OCI-LY3 (cell line): ENCODE data around the gene STPG1.
A peak's percentile ranks its signal among the peaks of the same experiment; 100 is the strongest.

Experiments used
- H2AFZ ChIP-seq: fragments of 200-600, 300-600 bp; shearing (Covaris generic); 2 replicates; pipeline ENCODE4 v1.6.0; 2014; ENCODE audit warnings: antibody characterized with exemption, low read depth, low read length
- H3K27ac ChIP-seq: fragments of 200-600, 300-600 bp; sonication (generic); 2 replicates; pipeline ENCODE4 v1.5.1; 2014; ENCODE audit warnings: mild to moderate bottlenecking, low read length, moderate library complexity, mixed read lengths
- H3K27me3 ChIP-seq: fragments of 200-600, 300-600 bp; sonication (generic); 2 replicates; pipeline ENCODE4 v1.6.1; 2014; ENCODE audit warnings: low read depth, low read length, mixed read lengths
- H3K36me3 ChIP-seq: fragments of 200-600, 300-600 bp; sonication (generic); replicated peaks from 2 replicates; pipeline ENCODE3; 2014; ENCODE audit warnings: low read depth, low read length, mixed read lengths
- H3K4me1 ChIP-seq: fragments of 300-600, 200-600 bp; sonication (generic); 2 replicates; pipeline ENCODE4 v1.6.1; 2014; ENCODE audit warnings: low read length, mixed read lengths
- H3K4me2 ChIP-seq: fragments of 200-600, 300-600 bp; sonication (generic); 2 replicates; pipeline ENCODE4 v1.6.1; 2014; ENCODE audit warnings: low read length, mixed read lengths
- H3K4me3 ChIP-seq: fragments of 300-600, 200-600 bp; sonication (generic); 2 replicates; pipeline ENCODE4 v1.5.1; 2014; ENCODE audit warnings: antibody characterized with exemption, mild to moderate bottlenecking, low read length, moderate library complexity
- H3K79me2 ChIP-seq: fragments of 300-600, 200-600 bp; shearing (Covaris generic); 2 replicates; pipeline ENCODE4 v1.6.1; 2014; ENCODE audit warnings: mild to moderate bottlenecking, low read length, mixed read lengths
- H3K9ac ChIP-seq: fragments of 300-600, 200-600 bp; shearing (Covaris generic); 2 replicates; pipeline ENCODE4 v1.6.0; 2014; ENCODE audit warnings: mild to moderate bottlenecking, low read length, moderate library complexity
- H3K9me3 ChIP-seq: fragments of 200-600, 300-600 bp; shearing (Covaris generic); 2 replicates; pipeline ENCODE4 v1.6.1; 2014; ENCODE audit warnings: low read length, mixed read lengths; ENCODE audit not compliant: insufficient read depth
- H4K20me1 ChIP-seq: fragments of 200-600, 300-600 bp; sonication (generic); 2 replicates; pipeline ENCODE4 v1.6.1; 2016; ENCODE audit warnings: low read length, mixed read lengths; ENCODE audit not compliant: insufficient read depth
- EZH2phosphoT487 ChIP-seq: fragments of 200-600 bp; shearing (Covaris generic); IDR thresholded peaks from 2 replicates; pipeline ENCODE4 v1.6.1; 2018; ENCODE audit warnings: antibody characterized with exemption, mixed run types, low read depth
- TF ChIP-seq, protein P1 (sequence below): fragments of 200-600, 300-600 bp; sonication (generic); IDR thresholded peaks from 2 replicates; pipeline ENCODE4 v1.5.1; 2014; ENCODE audit warnings: antibody characterized with exemption, low read length, low read depth

Gene STPG1

DNA sequence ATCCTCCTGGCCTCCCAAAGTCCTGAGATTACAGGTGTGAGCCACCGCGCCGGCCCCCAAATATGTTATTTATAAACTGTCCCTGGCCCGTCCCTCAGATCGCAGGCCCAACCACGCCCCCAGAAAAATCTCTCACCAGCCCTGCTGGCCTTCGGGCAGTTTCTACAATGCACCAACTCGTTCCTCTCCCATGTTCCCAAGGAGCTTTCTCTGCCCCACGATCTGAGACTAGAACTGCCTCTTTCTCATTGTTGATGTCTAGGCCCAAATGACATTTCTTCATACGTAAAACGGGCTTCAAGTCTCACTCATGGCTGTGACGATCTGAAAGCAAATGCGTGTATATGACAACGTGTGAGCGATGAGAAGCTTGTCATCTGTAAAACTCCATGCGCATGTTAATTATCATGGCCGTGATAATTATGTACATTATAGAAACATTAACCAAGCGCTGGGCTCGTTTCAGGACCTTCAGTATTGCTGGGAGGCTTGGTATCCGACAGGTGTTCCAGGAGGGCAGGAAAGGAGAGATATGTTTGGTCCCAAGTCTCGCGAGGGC, 1.3 kb upstream of the STPG1 start:
- H3K9me3 ChIP-seq, result no peaks in the 10 kb centered on the region
- H3K36me3 ChIP-seq, result peaks cover 4% of the 10 kb centered on the region
- TF ChIP-seq EZH2phosphoT487, result no peak
- TF ChIP-seq, protein P1, sequence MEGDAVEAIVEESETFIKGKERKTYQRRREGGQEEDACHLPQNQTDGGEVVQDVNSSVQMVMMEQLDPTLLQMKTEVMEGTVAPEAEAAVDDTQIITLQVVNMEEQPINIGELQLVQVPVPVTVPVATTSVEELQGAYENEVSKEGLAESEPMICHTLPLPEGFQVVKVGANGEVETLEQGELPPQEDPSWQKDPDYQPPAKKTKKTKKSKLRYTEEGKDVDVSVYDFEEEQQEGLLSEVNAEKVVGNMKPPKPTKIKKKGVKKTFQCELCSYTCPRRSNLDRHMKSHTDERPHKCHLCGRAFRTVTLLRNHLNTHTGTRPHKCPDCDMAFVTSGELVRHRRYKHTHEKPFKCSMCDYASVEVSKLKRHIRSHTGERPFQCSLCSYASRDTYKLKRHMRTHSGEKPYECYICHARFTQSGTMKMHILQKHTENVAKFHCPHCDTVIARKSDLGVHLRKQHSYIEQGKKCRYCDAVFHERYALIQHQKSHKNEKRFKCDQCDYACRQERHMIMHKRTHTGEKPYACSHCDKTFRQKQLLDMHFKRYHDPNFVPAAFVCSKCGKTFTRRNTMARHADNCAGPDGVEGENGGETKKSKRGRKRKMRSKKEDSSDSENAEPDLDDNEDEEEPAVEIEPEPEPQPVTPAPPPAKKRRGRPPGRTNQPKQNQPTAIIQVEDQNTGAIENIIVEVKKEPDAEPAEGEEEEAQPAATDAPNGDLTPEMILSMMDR, result no peak
- H3K9ac ChIP-seq, result peak overlapping the region; percentile 49
- peak overlapping the region; percentile 100 for H3K4me3 ChIP-seq
- H3K4me2 ChIP-seq, result peak overlapping the region; percentile 87
- peaks cover 23% of the 10 kb centered on the region for H3K4me1 ChIP-seq
- no peaks in the 10 kb centered on the region for H3K27me3 ChIP-seq
- peak overlapping the region; percentile 81 for H2AFZ ChIP-seq
- peaks cover 12% of the 10 kb centered on the region; the same call in 1 of the 2 replicates for H3K79me2 ChIP-seq
- H3K27ac ChIP-seq, result peak overlapping the region; percentile 52
- H4K20me1 ChIP-seq, result no peaks in the 10 kb centered on the region

DNA sequence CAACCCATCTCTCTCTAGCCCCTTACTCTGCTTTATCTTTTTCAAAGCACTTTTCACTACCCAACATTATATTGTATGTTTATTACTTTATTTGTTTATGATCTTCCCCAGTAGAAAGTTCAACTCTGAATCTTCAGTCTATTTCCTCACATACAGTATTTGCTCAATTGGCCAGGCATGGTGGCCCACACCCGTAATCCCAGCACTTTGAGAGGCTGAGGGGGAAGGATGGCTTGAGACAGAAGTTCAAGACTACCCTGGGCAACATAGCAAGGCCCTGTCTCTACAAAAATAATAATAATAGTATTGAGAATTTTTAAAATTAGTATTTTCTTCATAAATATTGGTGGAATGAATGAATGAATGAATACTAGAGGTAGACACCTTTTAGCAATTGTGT, 1.2 kb downstream of the STPG1 start:
- Histone ChIP-seq H3K27ac (no peak overlapping the region), H3K9me3 (no peaks in the 10 kb centered on the region), H4K20me1 (no peaks in the 10 kb centered on the region), H3K9ac (no peak overlapping the region), H3K27me3 (no peaks in the 10 kb centered on the region), H3K4me2 (peak overlapping the region; percentile 95), H3K36me3 (peaks cover 8% of the 10 kb centered on the region), H3K4me1 (peaks cover 23% of the 10 kb centered on the region), H3K79me2 (peaks cover 12% of the 10 kb centered on the region; the same call in 1 of the 2 replicates), H3K4me3 (peak overlapping the region; percentile 91; the same call in 1 of the 2 replicates), H2AFZ (no peak overlapping the region)
- TF ChIP-seq, protein P1, result no peak
- no peak for TF ChIP-seq EZH2phosphoT487

DNA sequence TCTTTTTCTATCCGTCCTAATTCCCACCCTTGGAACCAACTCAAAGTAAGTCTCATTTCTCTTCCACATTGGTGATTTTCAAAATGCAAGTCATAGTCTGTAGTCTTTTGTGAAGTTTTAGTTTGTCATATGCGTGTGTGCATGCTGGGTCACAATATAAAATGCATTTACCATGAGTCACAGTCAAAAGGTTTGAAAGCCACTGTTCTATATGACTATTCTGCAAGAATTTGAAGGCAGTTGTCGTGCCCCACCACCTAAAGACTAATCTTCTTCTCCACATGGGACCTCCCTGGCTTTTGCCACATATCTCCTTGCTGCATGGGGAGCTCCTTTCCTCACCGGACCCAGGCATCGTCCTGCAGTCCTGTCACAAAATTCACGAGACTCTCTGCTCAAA, 1.6 kb downstream of the STPG1 start:
- Histone ChIP-seq H3K27me3 (no peaks in the 10 kb centered on the region), H3K36me3 (peaks cover 8% of the 10 kb centered on the region), H3K4me3 (no peak overlapping the region), H3K9ac (no peak overlapping the region), H3K9me3 (no peaks in the 10 kb centered on the region), H3K4me2 (no peak overlapping the region), H2AFZ (no peak overlapping the region), H4K20me1 (no peaks in the 10 kb centered on the region), H3K79me2 (peaks cover 12% of the 10 kb centered on the region; the same call in 1 of the 2 replicates), H3K4me1 (peaks cover 21% of the 10 kb centered on the region), H3K27ac (no peak overlapping the region)
- TF ChIP-seq, protein P1, result no peak
- TF ChIP-seq EZH2phosphoT487, result no peak

DNA sequence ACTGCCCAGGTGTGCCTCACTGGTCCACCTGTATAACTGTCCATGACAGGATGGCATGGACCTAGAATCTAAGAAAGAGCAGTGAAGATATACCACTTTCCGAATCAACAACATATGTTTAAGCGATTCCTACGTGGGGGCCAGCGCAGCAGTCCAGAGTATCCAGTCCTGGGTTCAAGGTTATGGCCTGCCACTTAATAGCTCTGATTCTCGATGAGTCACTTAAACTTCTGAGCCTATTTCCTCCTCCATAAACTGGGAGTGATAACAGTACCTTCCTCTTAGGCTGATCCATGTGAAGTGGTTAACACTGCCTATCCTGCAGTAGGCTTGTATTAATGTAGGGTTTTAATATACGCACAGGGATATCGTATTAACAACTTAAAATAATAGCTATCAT, 2.8 kb downstream of the STPG1 start:
- H3K4me1 ChIP-seq, result peaks cover 14% of the 10 kb centered on the region; the same call in 1 of the 2 replicates
- no peaks in the 10 kb centered on the region for H3K9me3 ChIP-seq
- no peak overlapping the region for H3K4me3 ChIP-seq
- no peaks in the 10 kb centered on the region for H3K27me3 ChIP-seq
- no peaks in the 10 kb centered on the region for H4K20me1 ChIP-seq
- 0 out of 2 replicates have a peak, but pooled peaks cover 4% of the 10 kb centered on the region for H3K79me2 ChIP-seq
- no peak overlapping the region for H2AFZ ChIP-seq
- TF ChIP-seq, protein P1, result no peak
- no peak for TF ChIP-seq EZH2phosphoT487
- no peak overlapping the region for H3K9ac ChIP-seq
- no peak overlapping the region for H3K4me2 ChIP-seq
- peaks cover 8% of the 10 kb centered on the region for H3K36me3 ChIP-seq
- no peak overlapping the region for H3K27ac ChIP-seq
